NCI-H748 (cell line): ENCODE measurements around the gene SLIT3.
"Not testable (repeated sequence)": the region's sequence is repeated elsewhere in the genome, so short reads cannot be mapped to it uniquely, and the experiment has no call there.

ENCODE experiments used
- DNase-seq: peaks from one replicate; lab custom pipeline; 2025; ENCODE audit not compliant: unreplicated experiment; lab: John Stamatoyannopoulos, UW

SLIT3 gene

DNA sequence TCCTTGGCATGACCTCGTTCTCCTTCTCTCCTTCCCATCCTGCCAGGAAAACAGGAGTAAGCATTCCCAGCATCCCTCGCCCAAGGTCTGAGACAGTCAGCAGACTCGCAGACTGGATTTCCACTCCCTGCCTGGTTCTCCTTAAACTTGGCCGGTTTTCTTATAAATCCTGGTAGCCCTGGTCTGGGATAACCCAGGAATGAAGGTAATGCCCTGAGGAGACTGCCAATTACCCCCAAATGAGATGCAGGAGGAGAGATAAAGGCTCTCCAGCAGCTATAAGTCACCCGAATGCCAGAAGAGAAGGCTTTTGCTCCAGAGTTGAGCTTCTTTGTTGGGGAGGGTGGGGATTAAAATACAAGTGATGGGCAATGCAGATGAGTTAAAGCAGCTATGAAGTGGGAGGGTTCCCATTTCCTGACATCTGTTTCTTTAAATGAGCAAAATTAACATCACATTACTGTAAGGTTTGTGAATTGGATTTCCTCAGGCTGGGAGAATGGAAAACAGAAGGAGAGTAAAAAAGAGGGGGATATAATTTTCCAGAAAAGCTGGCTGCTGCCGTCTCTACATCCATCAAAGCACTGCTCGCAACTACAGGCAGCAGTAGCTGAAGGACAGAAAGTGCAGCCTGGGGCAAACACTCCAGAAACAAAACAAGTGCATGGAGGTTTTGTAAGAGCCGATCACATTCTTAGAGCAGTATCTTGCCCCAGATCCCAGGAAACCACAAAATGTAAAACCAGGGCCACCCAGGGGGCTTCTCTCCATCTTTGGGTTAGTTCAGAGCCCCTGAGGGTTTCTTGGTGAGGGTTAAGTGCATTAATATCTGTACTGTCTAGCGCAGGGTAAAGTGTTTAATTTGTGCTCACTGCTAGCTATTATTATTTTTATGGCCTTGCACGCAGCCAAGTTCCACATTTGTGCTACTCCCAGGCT is 544.2 kb downstream of the SLIT3 start:
- no peak for DNase-seq

DNA sequence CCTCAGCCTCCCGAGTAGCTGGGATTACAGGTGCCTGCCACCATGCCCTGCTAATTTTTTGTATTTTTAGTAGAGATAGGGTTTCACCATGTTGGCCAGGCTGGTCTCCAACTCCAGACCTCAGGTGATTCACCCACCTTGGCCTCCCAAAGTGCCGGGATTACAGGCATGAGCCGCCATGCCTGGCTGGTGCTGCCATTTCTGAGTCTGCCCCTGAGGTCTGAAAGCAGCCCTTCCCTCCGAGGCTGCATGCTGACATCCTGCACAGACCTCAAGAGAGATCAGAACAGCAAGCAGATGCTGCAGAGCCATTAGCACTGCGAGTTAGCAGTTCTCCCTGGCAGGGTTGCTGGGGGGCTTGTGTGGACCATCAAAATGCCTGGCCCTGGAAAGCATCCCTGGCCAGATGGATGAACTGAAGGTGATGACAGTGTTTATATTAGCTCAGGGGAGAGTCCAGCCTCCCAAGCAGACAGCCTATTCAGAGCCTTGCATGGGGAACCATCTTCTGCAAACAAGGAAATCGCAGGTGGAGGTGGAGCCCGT is 545.3 kb downstream of the SLIT3 start:
- DNase-seq = peak; percentile 4

DNA sequence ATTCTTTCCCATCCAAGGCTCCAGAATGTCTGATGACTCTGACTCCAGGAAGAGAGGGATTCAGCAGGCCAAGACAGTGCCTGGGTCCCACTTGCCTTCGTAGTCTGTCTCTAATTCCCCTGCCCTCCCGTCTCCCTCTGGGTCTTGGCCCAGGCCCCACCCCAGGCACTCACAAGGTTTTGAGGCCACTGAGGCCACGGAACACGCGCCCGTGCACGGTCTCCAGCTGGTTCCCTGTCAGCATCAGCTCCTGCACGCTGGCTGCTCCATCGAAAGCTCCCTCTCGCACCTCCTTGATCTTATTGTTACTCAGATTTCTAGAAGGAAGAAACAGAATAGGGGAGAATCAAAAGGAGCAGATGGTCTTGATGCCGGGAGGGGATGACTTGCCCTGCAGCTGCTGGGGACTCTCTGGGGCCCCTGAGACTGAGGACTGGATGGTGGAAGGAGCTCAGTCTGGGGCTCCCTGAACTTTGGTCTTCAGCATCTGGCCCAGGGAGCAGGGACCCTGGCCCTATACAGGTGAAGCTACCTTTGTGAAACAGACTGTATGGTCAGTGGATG is 547.2 kb downstream of the SLIT3 start:
- no peak for DNase-seq

DNA sequence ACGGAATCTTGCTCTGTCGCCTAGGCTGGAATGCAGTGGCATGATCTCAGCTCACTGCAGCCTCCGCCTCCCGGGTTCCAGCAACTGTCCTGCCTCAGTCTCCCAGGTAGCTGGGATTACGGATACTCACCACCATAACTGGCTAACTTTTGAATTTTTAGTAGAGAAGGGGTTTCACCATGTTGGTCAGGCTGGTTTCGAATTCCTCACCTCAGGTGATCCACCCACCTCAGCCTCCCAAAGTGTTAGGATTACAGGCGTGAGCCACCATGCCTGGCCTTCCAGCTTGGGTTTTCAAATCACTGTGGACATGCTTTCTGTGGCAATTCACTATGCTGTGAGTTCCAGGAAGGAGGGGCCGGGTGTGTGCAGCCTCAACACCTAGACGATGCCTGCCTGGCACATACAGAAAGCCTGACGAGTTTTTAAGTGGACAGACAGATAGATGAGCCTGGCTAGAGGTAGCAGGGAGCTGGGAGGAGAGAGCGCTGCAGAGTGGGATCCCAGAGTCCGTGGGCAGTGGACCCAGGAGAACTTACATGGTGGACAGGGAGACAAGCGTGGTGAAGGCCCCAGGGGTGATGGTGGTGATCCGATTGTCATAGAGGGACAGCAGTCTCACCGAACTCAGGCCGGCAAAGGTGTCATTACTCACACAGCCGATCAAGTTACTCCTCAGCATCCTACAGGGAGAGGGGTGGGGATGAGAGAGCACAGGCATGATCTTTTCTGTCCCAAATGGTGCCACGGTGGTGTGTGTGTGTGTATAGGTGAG is 548.3 kb downstream of the SLIT3 start:
- DNase-seq = no peak

DNA sequence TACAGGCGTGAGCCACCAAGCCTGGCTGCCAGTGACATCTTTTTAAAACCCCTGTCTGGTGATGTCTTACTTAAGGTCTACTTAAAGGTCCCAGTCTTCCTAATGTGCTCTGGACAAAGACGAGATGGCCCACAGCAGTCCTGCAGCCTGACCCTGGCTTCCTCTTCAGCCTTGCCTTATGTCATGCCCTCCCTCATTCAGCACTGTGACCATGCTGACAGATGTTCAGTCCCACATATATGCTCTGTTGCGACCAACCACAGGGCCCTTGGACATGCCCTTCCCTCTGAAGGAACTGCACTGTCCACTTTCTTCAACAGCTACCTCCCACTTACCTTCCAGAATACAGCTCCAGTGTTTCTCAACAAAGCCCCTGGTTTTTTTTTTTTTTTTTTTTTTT is 548.9 kb downstream of the SLIT3 start:
- DNase-seq = no peak

DNA sequence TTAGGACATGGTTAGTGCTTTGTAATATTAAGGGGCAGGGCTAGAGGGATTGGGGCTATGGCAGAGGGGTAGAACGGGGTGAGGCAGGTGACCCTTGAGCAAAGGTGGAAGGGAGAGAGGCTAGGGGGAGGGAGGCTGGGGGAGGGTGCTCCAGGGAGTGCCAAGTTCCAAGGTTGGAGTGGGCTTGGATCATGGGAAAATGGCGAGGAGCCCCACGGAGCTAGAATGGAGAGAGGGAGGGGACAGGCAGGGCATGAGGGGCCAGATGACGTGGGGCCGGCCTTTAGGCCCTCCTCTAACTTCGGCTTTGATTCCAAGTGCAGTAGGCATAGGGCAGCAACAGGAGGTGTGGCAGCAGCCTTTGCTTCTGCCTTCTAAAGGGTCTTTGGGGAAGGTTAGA is 550.0 kb downstream of the SLIT3 start:
- DNase-seq = no peak

DNA sequence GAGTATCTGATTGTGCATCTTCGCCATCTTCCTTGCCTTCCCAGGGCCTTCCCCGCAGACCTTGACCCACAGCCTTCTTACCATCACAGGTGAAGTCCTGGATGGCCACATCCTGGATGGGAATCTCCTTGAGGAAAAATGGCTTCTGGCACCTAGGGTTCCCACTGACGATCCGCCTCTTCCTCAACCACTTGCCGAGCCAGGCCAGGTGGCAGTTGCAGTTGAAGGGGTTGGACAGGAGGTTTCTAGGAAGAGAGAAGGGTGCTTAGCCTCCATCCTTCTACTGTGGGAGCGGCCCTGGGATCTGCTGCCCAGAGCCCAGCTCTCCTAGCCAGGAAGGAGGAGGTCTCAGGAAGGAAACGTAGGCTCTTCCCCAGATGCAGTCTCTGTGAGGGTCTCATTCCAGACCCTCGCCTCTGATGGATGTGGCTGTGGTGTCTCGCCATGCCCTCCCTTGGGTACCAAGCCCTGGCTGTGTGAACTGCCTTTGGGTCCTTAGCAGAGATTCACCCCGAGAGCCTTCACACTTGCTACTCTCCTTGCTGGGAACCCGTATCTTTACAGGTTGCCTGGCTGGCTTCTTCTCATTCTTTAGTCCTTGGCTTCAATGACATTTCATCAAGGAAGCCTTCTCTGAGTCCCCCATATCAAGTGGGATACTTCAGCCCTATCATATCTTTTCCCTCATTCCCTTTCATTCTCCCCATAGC is 551.4 kb downstream of the SLIT3 start:
- no peak for DNase-seq

DNA sequence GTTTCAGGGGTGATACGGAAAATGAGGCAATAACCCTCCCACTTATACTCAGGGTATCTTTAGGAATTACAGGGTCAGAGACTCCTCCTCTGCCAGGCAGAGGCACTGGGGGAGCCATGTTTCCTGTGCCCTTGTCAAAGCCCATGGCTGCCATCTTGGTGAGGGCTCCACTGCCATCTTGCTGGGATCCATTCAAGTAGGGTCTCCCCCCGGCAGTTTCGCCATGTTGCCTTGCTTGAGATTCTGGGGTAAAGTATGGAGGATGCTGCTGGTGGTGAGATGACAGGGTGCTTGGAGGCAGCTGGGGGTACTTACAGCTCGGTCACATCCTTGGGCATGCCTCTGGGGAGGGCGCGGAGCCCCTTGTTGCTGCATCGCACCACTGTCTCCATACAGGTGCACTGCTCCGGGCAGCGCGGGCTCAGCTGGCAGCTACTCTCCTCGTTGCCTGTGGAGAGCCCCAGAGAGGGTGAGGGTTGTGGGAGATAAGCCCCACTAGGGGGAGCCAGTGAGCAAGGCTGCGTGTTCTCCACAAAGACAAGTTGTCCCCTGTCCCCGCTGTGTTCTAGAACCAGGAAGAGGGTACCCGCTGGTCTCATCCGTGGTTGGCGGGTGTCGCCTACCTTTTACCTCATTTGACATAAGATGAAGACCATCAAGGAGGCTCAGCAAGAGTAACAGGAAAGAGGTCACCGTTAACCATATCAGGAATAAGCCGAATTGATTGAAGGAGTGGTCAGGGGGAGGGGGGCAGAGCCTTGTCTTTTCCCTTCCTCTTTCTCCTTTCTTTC is 552.8 kb downstream of the SLIT3 start:
- peak; percentile 47 for DNase-seq

DNA sequence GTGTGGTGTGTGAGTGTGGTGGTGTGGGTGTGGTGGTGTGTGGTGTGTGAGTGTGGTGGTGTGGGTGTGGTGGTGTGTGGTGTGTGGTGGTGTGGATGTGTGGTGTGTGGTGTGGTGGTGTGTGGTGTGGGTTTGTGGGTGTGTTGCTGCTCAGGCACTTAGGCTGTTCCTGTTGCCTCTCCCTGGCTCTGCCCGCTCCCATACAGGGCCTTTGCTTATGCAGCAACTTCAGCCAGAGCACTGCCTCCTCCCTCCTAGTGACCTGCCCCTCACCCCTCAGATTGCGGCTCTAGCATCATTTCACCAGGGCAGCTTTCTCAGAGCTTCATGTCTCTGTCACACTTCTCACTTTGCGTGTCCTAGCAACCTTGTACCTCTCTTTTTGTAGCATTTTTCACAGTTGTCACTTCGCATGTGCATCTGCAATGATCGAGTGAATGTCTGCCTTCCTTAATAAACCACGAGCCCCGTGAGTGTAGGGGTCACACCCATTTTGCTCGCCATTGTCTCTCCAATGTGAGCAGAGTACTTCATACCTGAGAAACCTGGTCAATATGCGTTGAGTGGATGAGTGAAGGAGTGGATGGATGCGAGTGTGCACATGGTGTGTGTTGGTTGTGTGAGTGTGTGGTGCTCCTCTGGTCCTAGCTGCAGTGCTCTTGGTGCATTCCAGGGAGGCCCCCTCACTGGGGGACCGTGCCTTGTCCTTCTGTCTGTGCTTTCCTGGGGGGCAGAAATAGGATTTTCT is 553.9 kb downstream of the SLIT3 start:
- no peak for DNase-seq

DNA sequence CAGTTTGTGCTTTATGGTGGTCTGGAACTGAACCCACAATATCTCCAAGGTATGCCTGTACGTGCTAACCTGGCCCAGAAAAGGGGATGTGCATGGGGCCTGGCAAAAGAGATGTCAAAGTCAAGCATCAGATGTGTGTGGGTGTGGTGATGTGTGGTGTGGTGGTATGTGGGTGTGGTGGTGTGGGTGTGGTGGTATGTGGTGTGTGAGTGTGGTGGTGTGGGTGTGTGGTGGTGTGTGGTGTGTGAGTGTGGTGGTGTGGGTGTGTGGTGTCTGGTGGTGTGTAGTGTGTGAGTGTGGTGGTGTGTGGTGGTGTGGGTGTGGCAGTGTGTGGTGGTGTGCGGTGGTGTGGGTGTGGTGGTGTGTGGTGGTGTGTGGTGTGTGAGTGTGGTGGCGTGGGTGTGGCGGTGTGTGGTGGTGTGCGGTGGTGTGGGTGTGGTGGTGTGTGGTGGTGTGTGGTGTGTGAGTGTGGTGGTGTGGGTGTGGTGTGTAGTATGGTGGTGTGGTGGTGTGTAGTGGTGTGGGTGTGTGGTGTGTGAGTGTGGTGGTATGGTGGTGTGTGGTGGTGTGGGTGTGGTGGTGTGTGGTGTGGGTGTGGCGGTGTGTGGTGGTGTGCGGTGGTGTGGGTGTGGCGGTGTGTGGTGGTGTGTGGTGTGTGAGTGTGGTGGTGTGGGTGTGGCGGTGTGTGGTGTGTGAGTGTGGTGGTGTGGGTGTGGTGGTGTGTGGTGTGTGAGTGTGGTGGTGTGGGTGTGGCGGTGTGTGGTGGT is 554.6 kb downstream of the SLIT3 start:
- not testable (repeated sequence) for DNase-seq

DNA sequence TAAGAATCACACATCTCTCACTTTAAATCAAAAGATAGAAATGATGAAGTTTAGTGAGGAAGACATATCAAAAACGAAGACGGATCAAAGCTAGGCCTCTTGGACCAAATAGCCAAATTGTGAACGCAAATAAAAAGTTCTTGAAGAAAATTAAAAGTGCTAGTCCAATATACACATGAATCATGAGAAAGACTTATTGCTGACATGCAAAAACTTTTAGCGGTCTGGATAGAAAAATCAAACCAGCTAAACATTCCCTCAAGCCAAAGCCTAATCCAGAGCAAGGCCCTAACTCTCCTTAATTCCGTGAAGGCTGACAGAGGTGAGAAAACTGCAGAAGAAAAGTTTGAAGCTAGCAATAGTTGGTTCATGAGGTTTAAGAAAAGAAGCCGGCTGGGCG is 557.3 kb downstream of the SLIT3 start:
- DNase-seq = no peak

DNA sequence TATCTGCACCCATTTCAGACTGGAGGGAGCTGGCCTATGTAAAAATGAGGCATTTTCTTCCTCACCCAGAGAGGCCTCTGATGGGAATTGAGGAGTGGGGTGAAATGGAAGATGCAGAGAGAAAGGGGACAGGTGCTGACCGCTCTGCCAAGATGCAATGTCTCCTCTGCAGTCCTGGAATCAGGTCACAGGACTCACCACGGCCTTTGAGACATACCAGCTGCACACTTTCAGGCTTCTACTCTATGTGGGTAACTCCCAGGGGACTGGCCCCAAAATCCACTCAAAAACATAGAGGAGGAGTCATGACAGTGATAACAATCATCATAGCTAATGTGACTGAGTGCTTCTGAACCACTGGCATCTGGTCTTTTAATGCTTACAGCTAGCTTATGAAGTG is 558.6 kb downstream of the SLIT3 start:
- DNase-seq = not testable (repeated sequence)

DNA sequence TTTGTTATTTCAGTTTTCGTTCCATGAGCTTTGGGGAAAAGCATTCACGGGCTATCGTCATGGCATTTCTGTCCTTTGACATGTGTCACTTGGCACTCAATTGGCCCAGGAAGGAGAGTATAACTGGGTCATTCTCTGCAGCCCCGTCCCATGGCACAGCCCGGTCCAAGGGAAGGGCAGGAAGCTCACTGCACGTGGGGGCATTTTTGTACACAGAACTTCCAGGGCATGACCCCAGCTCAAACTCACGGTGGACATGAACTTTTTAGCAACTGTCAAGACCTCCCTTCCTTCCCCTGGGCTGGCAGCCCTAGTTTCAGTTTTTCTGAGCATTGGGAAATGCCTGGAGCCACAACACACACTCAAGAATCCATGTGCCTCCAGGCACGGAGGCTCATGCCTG is 560.1 kb downstream of the SLIT3 start:
- no peak for DNase-seq

DNA sequence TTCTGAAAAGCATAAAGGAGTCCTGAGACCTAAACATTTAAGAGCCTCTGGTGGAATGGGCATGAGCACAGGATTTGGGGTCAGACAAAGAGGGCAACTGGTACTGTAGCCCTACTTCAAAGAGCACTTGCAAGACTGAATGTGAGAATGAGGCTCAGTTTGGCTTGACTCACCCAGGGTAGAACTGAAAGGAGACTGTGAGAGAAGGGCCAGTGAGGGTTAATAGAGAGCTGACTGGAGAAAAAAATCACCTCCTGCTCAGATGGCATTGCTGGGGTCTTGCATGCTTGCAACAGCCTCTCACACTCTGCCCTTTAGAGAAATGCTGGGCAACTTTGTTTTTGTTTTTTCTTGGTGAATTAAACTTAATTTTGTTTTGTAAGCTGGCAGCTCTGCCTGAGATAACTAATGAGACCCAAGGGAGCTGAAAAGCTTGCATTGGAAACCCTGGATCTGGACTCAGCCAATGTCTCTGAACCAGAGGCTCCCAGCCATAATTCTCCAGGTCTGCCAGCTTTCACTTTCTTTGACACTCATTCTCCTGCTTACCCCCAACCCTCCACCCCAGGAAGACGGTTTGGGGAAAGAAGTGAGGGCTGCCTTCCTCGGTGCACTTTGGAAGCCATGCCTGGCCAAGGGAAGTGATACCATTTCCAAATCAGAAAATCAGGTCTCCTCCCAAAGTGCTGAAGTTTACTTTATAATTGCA is 560.7 kb downstream of the SLIT3 start:
- no peak for DNase-seq

DNA sequence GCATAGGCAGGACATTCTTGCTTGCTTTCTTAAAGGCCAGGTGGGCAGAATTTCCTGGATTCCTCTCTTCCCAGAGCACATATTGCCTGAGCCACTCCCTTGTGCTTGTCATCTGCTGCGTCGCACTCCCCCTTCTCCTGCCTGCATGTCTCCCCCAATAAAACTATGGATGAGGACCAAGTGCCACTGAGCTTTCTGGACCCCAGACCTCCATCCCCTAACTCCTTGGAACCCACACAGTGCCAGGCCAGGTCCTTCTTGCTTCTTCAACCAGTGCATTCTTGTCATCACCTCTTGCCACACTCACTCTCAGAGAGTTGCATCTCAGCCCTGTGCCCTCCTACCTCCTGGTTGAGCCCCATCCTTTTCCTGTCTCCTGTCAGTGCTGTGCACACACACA is 563.9 kb downstream of the SLIT3 start:
- DNase-seq = no peak

DNA sequence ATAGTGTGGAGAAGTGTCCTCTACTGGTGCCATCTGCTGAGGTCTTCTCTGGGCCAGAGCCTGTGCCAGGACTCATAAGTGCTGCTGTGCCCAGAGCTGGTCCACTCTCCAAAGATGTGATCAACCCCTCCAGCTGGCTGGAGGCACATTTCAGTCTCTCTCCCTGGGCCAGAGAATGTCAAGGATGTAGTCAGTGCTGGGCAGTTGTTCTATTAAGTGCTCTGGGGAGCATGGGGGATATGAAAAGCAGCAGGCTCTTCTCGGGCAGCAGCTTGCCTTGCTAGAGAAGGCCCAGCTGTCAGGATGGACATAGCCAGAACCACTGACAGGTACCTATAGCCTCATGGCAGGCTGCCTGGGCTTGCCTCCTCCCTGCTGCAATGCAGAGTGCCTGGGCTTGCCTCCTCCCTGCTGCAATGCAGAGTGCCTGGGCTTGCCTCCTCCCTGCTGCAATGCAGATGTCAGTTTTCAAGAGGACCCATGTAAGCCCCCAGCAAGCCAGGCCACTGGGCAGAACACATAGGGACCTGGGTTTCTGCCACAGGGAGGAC is 564.6 kb downstream of the SLIT3 start:
- no peak for DNase-seq

DNA sequence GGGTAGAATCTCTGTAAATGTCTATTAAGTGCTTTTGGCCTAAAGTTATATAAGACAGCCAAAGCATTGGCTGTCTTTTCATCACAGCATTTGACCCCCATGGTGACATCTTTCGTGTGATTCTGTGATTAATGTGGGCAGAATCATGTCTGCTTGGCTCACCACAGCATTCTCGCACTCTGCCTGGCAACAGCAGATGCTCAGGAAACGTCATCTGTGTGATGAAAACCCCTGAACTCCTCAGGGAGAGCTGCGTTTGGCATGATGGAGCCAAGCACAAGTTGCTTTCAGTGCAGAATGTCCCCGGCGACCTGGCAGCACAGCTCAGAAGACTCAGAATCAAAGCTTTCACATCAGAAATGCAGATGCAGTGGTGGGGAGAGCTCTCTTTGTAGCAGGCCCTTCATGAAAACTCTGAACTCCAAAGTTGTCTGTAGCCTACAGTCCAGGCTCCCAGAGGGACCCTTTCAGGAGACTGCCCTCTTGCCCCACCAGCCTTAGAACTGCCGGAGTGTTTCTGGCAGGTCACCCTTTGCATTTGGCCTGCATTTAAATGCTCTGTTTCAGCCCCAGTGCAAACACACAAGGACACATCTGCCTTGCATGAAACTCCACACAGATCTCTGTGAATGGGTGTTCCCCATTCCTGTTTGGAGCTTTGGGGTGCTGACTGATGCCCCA is 566.2 kb downstream of the SLIT3 start:
- no peak for DNase-seq
